Heart left ventricle (tissue), 16 donors: ENCODE data around the gene XXYLT1. TPM values are rescaled to one million over a fixed set of nuclear protein-coding genes. Genes with fewer than 3 reads are reported as not detected.
"Not testable (repeated sequence)": the region's sequence is repeated elsewhere in the genome, so short reads cannot be mapped to it uniquely, and the experiment has no call there.

Experiments
- ATAC-seq, 4 donors: fragments of 200-7000 bp; cut with Tn5 transposase; one replicate each; pipeline ENCODE4 v1.9.1; 2020 to 2022; ENCODE audit warnings: moderate library complexity in 4 of 4, mild to moderate bottlenecking in 3 of 4, moderate number of reproducible peaks in 1 of 4
- DNase-seq, 5 donors: peaks; one replicate each; pipeline ENCODE4 v3.0.0-alpha.2; 2020
- H3K27ac ChIP-seq, 12 donors: fragments of 200-600 bp; sonication (generic) in 4 of 12; one replicate each; pipeline versions ENCODE4 v1.5.0 to v1.8.0; 2016 to 2022; ENCODE audit warnings: mild to moderate bottlenecking in 2 of 12
- H3K27me3 ChIP-seq, 9 donors: fragments of 200-600 bp; sonication (generic) in 2 of 9; one replicate each; pipeline versions ENCODE4 v1.5.1 to v1.8.0; 2016 to 2022; ENCODE audit warnings: mild to moderate bottlenecking in 3 of 9
- H3K36me3 ChIP-seq, 9 donors: fragments of 200-600 bp; sonication (generic) in 2 of 9; one replicate each; pipeline versions ENCODE4 v1.5.0 to v1.8.0; 2018 to 2022; ENCODE audit warnings: mild to moderate bottlenecking in 2 of 9
- H3K4me1 ChIP-seq, 12 donors: fragments of 200-600 bp; sonication (generic) in 4 of 12; one replicate each; pipeline versions ENCODE4 v1.5.0 to v1.8.0; 2016 to 2022; ENCODE audit warnings: mild to moderate bottlenecking in 3 of 12
- H3K4me3 ChIP-seq, 12 donors: fragments of 200-600 bp; sonication (generic) in 4 of 12; one replicate each; pipeline versions ENCODE4 v1.5.0 to v1.8.0; 2017 to 2022; ENCODE audit warnings: mild to moderate bottlenecking in 9 of 12, moderate library complexity in 4 of 12
- H3K9me3 ChIP-seq, 12 donors: fragments of 200-600 bp; sonication (generic) in 4 of 12; one replicate each; pipeline versions ENCODE4 v1.5.0 to v1.8.0; 2016 to 2022; ENCODE audit warnings: mild to moderate bottlenecking in 1 of 12
- CTCF ChIP-seq, 12 donors: fragments of 200-600 bp; sonication (generic) in 4 of 12; IDR thresholded peaks; one replicate each; pipeline versions ENCODE4 v1.5.0 to v1.8.0; 2018 to 2022; ENCODE audit warnings: antibody characterized with exemption in 12 of 12, mild to moderate bottlenecking in 5 of 12
- POLR2A ChIP-seq, 2 donors: fragments of 450-650 bp; IDR thresholded peaks; one replicate each; pipeline ENCODE4 v1.6.1; 2017; ENCODE audit warnings: antibody characterized with exemption in 2 of 2, mild to moderate bottlenecking in 2 of 2, moderate library complexity in 2 of 2
- WGBS, 4 donors: extraction: QIAGEN DNeasy Blood & Tissue Kit in 2 of 4; methylation state at CpG; one replicate each; pipeline versions ENCODE4 v1.1.5 to v1.1.7; 2013 to 2018; 5-methylcytosine and 5-hydroxymethylcytosine counted together
- intact Hi-C, 10 donors: fragments of 100-400 bp; cut with DNase I; formaldehyde crosslinking; loops; one replicate each; pipeline versions ENCODE4 v1.11.1 to v1.14.2; 2022
- polyA plus RNA-seq, 2 donors: library from polyadenylated mRNA; stranded (reverse); fragments of 200-250 nt; gene quantifications; one replicate each; pipeline ENCODE4 v1.2.3, GENCODE V29; 2013
- total RNA-seq, 9 donors: library from RNA; depleted of rRNA in 2 of 9; stranded (reverse); fragments of >200 nt in 2 of 9; fragmentation: NEBNext Ultra II Directional in 3 of 9; extraction: Animal tissue kit (Norgen Biotek cat#: 25700) in 3 of 9; gene quantifications; one replicate each; pipeline versions ENCODE4 v1.1.0 to v1.2.4, GENCODE V29; 2016 to 2023
- donor health status: ischemic (EF 13 %, LVEDD 7.1; RV severe dilation, severe dysfunction).
- donor health status: healthy with polysubstance abuse.
- donor health status: DM: no; HTN: yes; CAD: no.
- donor health status: DM: no; HTN: no; CAD: no.
- donor health status: ischemic (EF 25% LVEDD 6.9; RV normal size, moderate dysfunction).
- donor health status: ischemic (EF 25% LVEDD 5.7; RV mildly dilated, moderate dysfunction).
- donor health status: healthy.
- donor health status: DM: yes; HTN: yes; CAD: no.
- donor health status: ischemic (EF 35%, LVEDD 5.7; RV mildly dilated, moderate dysfunction).
- donor health status: nonischemic (EF 11% LVEDD 7.7; RV severe dilation, severe dysfunction).
- donor health status: DM: yes; HTN: yes; CAD: no.
- donor health status: PGD.
- donor health status: ischemic (EF 29% LVEDD 5.4; RV normal size, mild dysfunction).
- donor health status: nonischemic (EF 23%, LVEDD 6.1; RV moderate dilation, normal function).

XXYLT1 gene
- total and polyA plus RNA-seq, 11 donors = 1.9 to 8.6 (median 4.8) TPM

DNA sequence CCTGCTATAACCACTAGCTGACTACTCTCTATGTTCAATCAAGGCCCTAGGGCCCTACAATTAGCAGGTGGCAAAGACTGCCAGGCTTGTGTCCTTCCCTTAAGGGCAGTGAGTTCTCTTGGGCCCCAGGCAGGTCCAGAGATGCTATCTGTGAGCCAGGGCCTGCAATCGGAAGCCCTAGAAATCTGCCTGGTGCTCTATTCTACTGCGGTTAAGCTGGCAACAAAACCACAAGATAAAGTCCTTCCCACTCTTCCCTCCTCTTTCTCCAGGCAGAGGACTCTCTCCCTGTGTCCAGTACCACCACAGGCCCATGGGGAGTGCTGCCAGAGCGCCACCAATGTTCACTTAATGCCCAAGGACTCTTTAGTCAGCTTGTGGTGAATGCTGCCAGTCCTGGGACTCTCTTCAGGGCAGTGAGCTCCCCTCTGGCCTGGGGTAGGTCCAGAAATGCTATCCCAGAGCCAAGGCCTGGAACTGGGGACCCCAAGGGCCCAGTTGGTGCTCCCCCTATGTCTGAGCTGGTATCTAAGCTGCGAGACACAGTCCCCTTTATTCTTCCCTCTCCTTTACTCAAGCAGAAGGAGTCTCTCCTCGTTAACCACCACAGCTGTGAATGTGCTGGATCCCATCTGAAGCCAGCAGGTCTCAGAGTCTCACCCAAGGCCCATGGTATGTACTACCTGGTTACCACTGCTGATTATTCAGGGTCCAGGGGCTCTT is 34.7 kb downstream of the XXYLT1 start:
- Histone ChIP-seq H3K9me3 (peaks cover 0 to 6% (median 0%) of the 10 kb centered on the region in 12 donors), H3K4me1 (peaks cover 0 to 27% (median 15%) of the 10 kb centered on the region in 12 donors), H3K36me3 (no peaks in the 10 kb centered on the region), H3K27me3 (no peaks in the 10 kb centered on the region), H3K27ac (no peak overlapping the region), H3K4me3 (no peak overlapping the region)
- 95 to 99% (median 98%) methylated on average over 5 of the region's 5 CpGs for WGBS, 4 donors
- no peak for ATAC-seq
- intact Hi-C loops = no loop called here
- no peak for DNase-seq
- TF ChIP-seq CTCF (IDR thresholded peaks at IDR 0.05) = no peak
- TF ChIP-seq POLR2A (IDR thresholded peaks at IDR 0.05) = no peak

DNA sequence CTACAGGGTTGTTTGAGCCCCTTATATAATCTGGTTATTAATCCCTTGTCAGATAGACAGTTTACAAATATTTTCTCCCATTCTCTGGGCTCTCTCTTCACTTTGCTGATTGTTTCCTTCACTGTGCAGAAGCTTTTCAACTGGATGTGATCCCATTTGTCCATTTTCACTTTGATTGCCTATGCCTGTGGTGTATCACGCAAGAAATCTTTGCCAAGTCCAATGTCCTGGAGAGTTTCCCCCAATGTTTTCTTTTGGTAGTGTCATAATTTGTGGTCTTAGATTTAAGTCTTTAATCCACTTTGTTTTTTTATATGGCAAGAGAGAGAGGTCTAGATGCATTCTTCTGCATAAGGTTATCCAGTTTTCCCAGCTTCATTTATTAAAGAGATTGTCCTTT is 40.7 kb downstream of the XXYLT1 start:
- Histone ChIP-seq H3K27me3 (no peaks in the 10 kb centered on the region), H3K4me1 (no peaks in the 10 kb centered on the region), H3K9me3 (peaks cover 0 to 8% (median 0%) of the 10 kb centered on the region in 12 donors), H3K27ac (no peak overlapping the region), H3K4me3 (no peak overlapping the region), H3K36me3 (peaks cover 0 to 11% (median 0%) of the 10 kb centered on the region in 9 donors)
- 97 to 99% (median 98%) methylated on average over 1 of the region's 1 CpG for WGBS, 4 donors
- intact Hi-C loops = no loop called here
- no peak for TF ChIP-seq POLR2A (IDR thresholded peaks at IDR 0.05)
- no peak for TF ChIP-seq CTCF (IDR thresholded peaks at IDR 0.05)
- no peak for ATAC-seq
- DNase-seq = no peak

DNA sequence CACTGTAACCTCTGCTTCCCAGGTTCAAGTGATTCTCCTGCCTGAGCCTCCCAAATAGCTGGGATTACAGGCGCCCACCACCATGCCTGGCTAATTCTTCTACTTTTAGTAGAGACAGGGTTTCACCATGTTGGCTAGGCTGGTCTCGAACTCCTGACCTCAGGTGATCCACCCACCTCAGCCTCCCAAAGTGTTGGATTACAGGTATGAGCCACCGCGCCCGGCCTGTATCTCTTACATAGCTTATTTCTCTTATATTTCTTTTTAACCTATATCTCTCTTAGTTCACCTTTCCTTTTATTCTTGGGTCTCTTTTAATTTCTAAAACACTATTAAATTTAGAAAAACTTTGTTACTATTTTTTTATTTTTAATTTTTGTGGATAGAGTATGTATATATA is 42.1 kb downstream of the XXYLT1 start:
- H3K4me1 ChIP-seq, H3K9me3 ChIP-seq, H3K27me3 ChIP-seq, DNase-seq, H3K27ac ChIP-seq, ATAC-seq, intact Hi-C loops, H3K4me3 ChIP-seq: not testable (repeated sequence)
- WGBS, 4 donors = 96 to 98% (median 97%) methylated on average over 5 of the region's 5 CpGs
- H3K36me3 ChIP-seq = peaks cover 0 to 12% (median 0%) of the 10 kb centered on the region in 9 donors

GRCh38 chr3:195227871-195228270 is 43.1 kb downstream of the XXYLT1 start:
- H3K27ac ChIP-seq = no peak overlapping the region
- 96 to 98% (median 96%) methylated on average over 6 of the region's 6 CpGs for WGBS, 4 donors
- no peak for ATAC-seq
- no peak for TF ChIP-seq CTCF (IDR thresholded peaks at IDR 0.05)
- TF ChIP-seq POLR2A (IDR thresholded peaks at IDR 0.05) = no peak
- H3K27me3 ChIP-seq = no peaks in the 10 kb centered on the region
- H3K9me3 ChIP-seq = peaks cover 0 to 8% (median 0%) of the 10 kb centered on the region in 12 donors
- H3K4me1 ChIP-seq = peaks cover 0 to 17% (median 11%) of the 10 kb centered on the region in 12 donors
- DNase-seq = no peak
- H3K4me3 ChIP-seq = no peak overlapping the region
- peaks cover 0 to 12% (median 0%) of the 10 kb centered on the region in 9 donors for H3K36me3 ChIP-seq
- intact Hi-C loops = no loop called here
